Mucosa of rectum (tissue), 2 donors: ENCODE data around the gene CALB2.

Experiments
- H3K27ac ChIP-seq, 2 donors: one replicate each; pipeline ENCODE4 v1.7.0; 2013; ENCODE audit warnings: inconsistent platforms in 2 of 2, low read depth in 2 of 2, low read length in 2 of 2
- H3K27me3 ChIP-seq, 2 donors: one replicate each; pipeline ENCODE4 v1.7.0; 2013; ENCODE audit warnings: low read length in 2 of 2; ENCODE audit not compliant: control insufficient read depth in 2 of 2, insufficient read depth in 2 of 2
- H3K36me3 ChIP-seq, 2 donors: one replicate each; pipeline ENCODE4 v1.7.0; 2013; ENCODE audit warnings: low read length in 2 of 2; ENCODE audit not compliant: control insufficient read depth in 2 of 2, insufficient read depth in 2 of 2
- H3K4me1 ChIP-seq, 2 donors: one replicate each; pipeline ENCODE4 v1.7.0; 2013; ENCODE audit warnings: low read length in 2 of 2, mild to moderate bottlenecking in 1 of 2; ENCODE audit not compliant: control insufficient read depth in 2 of 2, insufficient read depth in 2 of 2
- H3K4me3 ChIP-seq, 2 donors: one replicate each; pipeline ENCODE4 v1.7.0; 2013; ENCODE audit warnings: low read length in 2 of 2
- H3K9ac ChIP-seq, 2 donors: one replicate each; pipeline ENCODE4 v1.7.0; 2013; ENCODE audit warnings: low read length in 2 of 2, low read depth in 1 of 2, mild to moderate bottlenecking in 1 of 2
- H3K9me3 ChIP-seq, 2 donors: one replicate each; pipeline ENCODE4 v1.7.0; 2013; ENCODE audit warnings: low read length in 2 of 2; ENCODE audit not compliant: control insufficient read depth in 2 of 2
- donor health status: healthy.
- donor health status: Normal muscosa, but diverticular disease.

The CALB2 gene

GRCh38 chr16:71423016-71423415 is 64.5 kb downstream of the CALB2 start:
- peaks cover 0 to 10% of the 10 kb centered on the region in 2 donors for H3K27me3 ChIP-seq
- no peaks in the 10 kb centered on the region for H3K36me3 ChIP-seq

GRCh38 chr16:71423865-71424264 is 65.3 kb downstream of the CALB2 start:
- H3K36me3 ChIP-seq, result no peaks in the 10 kb centered on the region
- no peaks in the 10 kb centered on the region for H3K4me1 ChIP-seq
- H3K27ac ChIP-seq, result no peak overlapping the region
- H3K4me3 ChIP-seq, result no peak overlapping the region
- no peak overlapping the region for H3K9ac ChIP-seq
- H3K9me3 ChIP-seq, result peaks cover 0 to 2% of the 10 kb centered on the region in 2 donors
- peaks cover 0 to 10% of the 10 kb centered on the region in 2 donors for H3K27me3 ChIP-seq

More at GRCh38 chr16:71423016-71423415, 64.5 kb downstream of the CALB2 start:
- H3K4me3 ChIP-seq, result no peak overlapping the region
- H3K9ac ChIP-seq, result no peak overlapping the region
- no peaks in the 10 kb centered on the region for H3K4me1 ChIP-seq
- H3K9me3 ChIP-seq, result peaks cover 0 to 2% of the 10 kb centered on the region in 2 donors
- no peak overlapping the region for H3K27ac ChIP-seq

- peaks cover 0 to 2% of the 10 kb centered on the region in 2 donors for H3K9me3 ChIP-seq
- no peaks in the 10 kb centered on the region for H3K36me3 ChIP-seq
- H3K27ac ChIP-seq, result no peak overlapping the region
- H3K4me1 ChIP-seq, result no peaks in the 10 kb centered on the region
- H3K27me3 ChIP-seq, result peaks cover 0 to 10% of the 10 kb centered on the region in 2 donors
- no peak overlapping the region for H3K4me3 ChIP-seq
- no peak overlapping the region for H3K9ac ChIP-seq
Measured at GRCh38 chr16:71424626-71425025, 66.1 kb downstream of the CALB2 start.

GRCh38 chr16:71425746-71426068 is 67.2 kb downstream of the CALB2 start:
- H3K9ac ChIP-seq, result no peak overlapping the region
- peaks cover 0 to 10% of the 10 kb centered on the region in 2 donors for H3K27me3 ChIP-seq
- H3K4me3 ChIP-seq, result no peak overlapping the region

GRCh38 chr16:71426069-71426879 is 67.8 kb downstream of the CALB2 start:
- Histone ChIP-seq H3K36me3 (no peaks in the 10 kb centered on the region), H3K9me3 (peaks cover 0 to 2% of the 10 kb centered on the region in 2 donors), H3K9ac (no peak overlapping the region), H3K4me1 (no peaks in the 10 kb centered on the region), H3K27me3 (peaks cover 0 to 10% of the 10 kb centered on the region in 2 donors), H3K4me3 (no peak overlapping the region), H3K27ac (no peak overlapping the region)

More at GRCh38 chr16:71425746-71426068, 67.2 kb downstream of the CALB2 start:
- Histone ChIP-seq H3K36me3 (no peaks in the 10 kb centered on the region), H3K27ac (no peak overlapping the region), H3K9me3 (peaks cover 0 to 2% of the 10 kb centered on the region in 2 donors), H3K4me1 (no peaks in the 10 kb centered on the region)

- H3K4me1 ChIP-seq, result no peaks in the 10 kb centered on the region
- H3K4me3 ChIP-seq, result no peak overlapping the region
- peaks cover 0 to 2% of the 10 kb centered on the region in 2 donors for H3K9me3 ChIP-seq
- no peak overlapping the region for H3K9ac ChIP-seq
- H3K27ac ChIP-seq, result no peak overlapping the region
- no peaks in the 10 kb centered on the region for H3K36me3 ChIP-seq
- H3K27me3 ChIP-seq, result peaks cover 0 to 10% of the 10 kb centered on the region in 2 donors
Measured at GRCh38 chr16:71426880-71427615, 68.5 kb downstream of the CALB2 start.

- H3K4me3 ChIP-seq, result no peak overlapping the region
- no peaks in the 10 kb centered on the region for H3K4me1 ChIP-seq
- no peak overlapping the region for H3K27ac ChIP-seq
- peaks cover 0 to 2% of the 10 kb centered on the region in 2 donors for H3K9me3 ChIP-seq
- H3K9ac ChIP-seq, result no peak overlapping the region
- H3K36me3 ChIP-seq, result no peaks in the 10 kb centered on the region
- H3K27me3 ChIP-seq, result peaks cover 0 to 10% of the 10 kb centered on the region in 2 donors
Measured at GRCh38 chr16:71428385-71428784, 69.9 kb downstream of the CALB2 start.

GRCh38 chr16:71428883-71429282 is 70.4 kb downstream of the CALB2 start:
- no peak overlapping the region for H3K9ac ChIP-seq
- H3K4me3 ChIP-seq, result no peak overlapping the region
- peaks cover 0 to 10% of the 10 kb centered on the region in 2 donors for H3K27me3 ChIP-seq
- no peaks in the 10 kb centered on the region for H3K4me1 ChIP-seq
- peaks cover 0 to 2% of the 10 kb centered on the region in 2 donors for H3K9me3 ChIP-seq
- H3K36me3 ChIP-seq, result no peaks in the 10 kb centered on the region
- H3K27ac ChIP-seq, result no peak overlapping the region

GRCh38 chr16:71429581-71429980 is 71.1 kb downstream of the CALB2 start:
- Histone ChIP-seq H3K36me3 (no peaks in the 10 kb centered on the region), H3K9ac (no peak overlapping the region), H3K4me3 (no peak overlapping the region), H3K9me3 (peaks cover 0 to 2% of the 10 kb centered on the region in 2 donors), H3K27me3 (peaks cover 0 to 10% of the 10 kb centered on the region in 2 donors), H3K27ac (no peak overlapping the region), H3K4me1 (no peaks in the 10 kb centered on the region)

GRCh38 chr16:71430744-71431143 is 72.2 kb downstream of the CALB2 start:
- Histone ChIP-seq H3K4me3 (no peak overlapping the region), H3K27me3 (peaks cover 0 to 5% of the 10 kb centered on the region in 2 donors), H3K4me1 (no peaks in the 10 kb centered on the region), H3K9me3 (peaks cover 0 to 2% of the 10 kb centered on the region in 2 donors), H3K36me3 (no peaks in the 10 kb centered on the region), H3K9ac (no peak overlapping the region), H3K27ac (no peak overlapping the region)
